Endothelial cell of umbilical vein (primary cell): ENCODE measurements around the gene NXPH1. TPM values are rescaled to one million over a fixed set of nuclear protein-coding genes. Genes with fewer than 3 reads are reported as not detected.

Source experiments
- BruUV-seq: library from RNA; stranded (reverse); fragments of 400-500 nt; replicated peaks from 2 replicates; lab custom pipeline; 2021; lab: Mats Ljungman, UMichigan
- CTCF ChIA-PET: fragments of 300-600, 350-600 bp; sonication (Branson Sonifier 250); formaldehyde crosslinking; loops from one replicate; lab custom pipeline; 2021; ENCODE audit warnings: antibody characterized with exemption, inconsistent platforms; lab: Charles Lee
- POLR2A ChIA-PET: fragments of 300-600, 350-600 bp; sonication (Branson Sonifier 250); formaldehyde crosslinking; loops from one replicate; lab custom pipeline; 2021; ENCODE audit warnings: antibody characterized with exemption, inconsistent platforms; lab: Charles Lee
- DNase-seq: peaks from one replicate; pipeline ENCODE4 v3.0.0-alpha.2; 2011; ENCODE audit warnings: low read depth, low spot score
- FAIRE-seq: peaks from 2 replicates; lab custom pipeline; 2011; peaks lifted over from hg19 to GRCh38; lab: Jason Lieb, UNC
- H2AFZ ChIP-seq: 2 replicates; pipeline ENCODE4 v1.6.0; 2012; ENCODE audit warnings: low read depth, low read length, control low read depth, inconsistent platforms
- H3K27ac ChIP-seq: 2 replicates; pipeline ENCODE4 v1.5.1; 2011; ENCODE audit warnings: low read depth, mild to moderate bottlenecking, control low read depth, low read length, moderate library complexity; ENCODE audit not compliant: insufficient read depth
- H3K27me3 ChIP-seq, 2 experiments: 2 replicates each; pipeline versions ENCODE4 v1.6.0 to v1.6.1; 2011; ENCODE audit warnings: low read length in 2 of 2, mixed read lengths in 1 of 2; ENCODE audit not compliant: control insufficient read depth in 2 of 2, insufficient read depth in 2 of 2
- H3K36me3 ChIP-seq, 2 experiments: 2 replicates in 1 of 2; 3 replicates in 1 of 2; pipeline ENCODE4 v1.5.1; 2011; ENCODE audit warnings: low read length in 2 of 2, mild to moderate bottlenecking in 1 of 2, moderate library complexity in 1 of 2; ENCODE audit not compliant: control insufficient read depth in 2 of 2, insufficient read depth in 2 of 2; ENCODE audit errors: extremely low read depth in 1 of 2
- H3K4me1 ChIP-seq: 3 replicates; pipeline ENCODE4 v1.5.1; 2011; ENCODE audit warnings: mild to moderate bottlenecking, low read length; ENCODE audit not compliant: control insufficient read depth, insufficient read depth; ENCODE audit errors: extremely low read depth
- H3K4me2 ChIP-seq: 2 replicates; pipeline ENCODE4 v1.6.1; 2011; ENCODE audit warnings: low read length, control low read depth, mixed read lengths; ENCODE audit not compliant: insufficient read depth
- H3K4me3 ChIP-seq, 3 experiments: fragments of 200-600 bp in 1 of 3; sonication (generic), shearing (Covaris generic) in 1 of 3; replicated peaks in 1 of 3; 2 replicates each; pipeline ENCODE4 v1.5.1; 2011 to 2016; ENCODE audit warnings: control low read depth in 3 of 3, low read length in 3 of 3, mild to moderate bottlenecking in 2 of 3, inconsistent platforms in 1 of 3, low read depth in 1 of 3, moderate library complexity in 1 of 3; ENCODE audit not compliant: insufficient read depth in 1 of 3
- H3K79me2 ChIP-seq: 2 replicates; pipeline ENCODE4 v1.6.0; 2012; ENCODE audit warnings: low read length, inconsistent platforms; ENCODE audit not compliant: control insufficient read depth, insufficient read depth
- H3K9ac ChIP-seq: replicated peaks from 2 replicates; pipeline ENCODE3; 2011; ENCODE audit warnings: low read length, control low read depth; ENCODE audit not compliant: insufficient read depth; ENCODE audit errors: extremely low read depth
- H3K9me1 ChIP-seq: replicated peaks from 3 replicates; pipeline ENCODE4 v1.6.0; 2011; ENCODE audit warnings: mild to moderate bottlenecking, low read length; ENCODE audit not compliant: control insufficient read depth, insufficient read depth; ENCODE audit errors: extremely low read depth
- H3K9me3 ChIP-seq: replicated peaks from 2 replicates; pipeline ENCODE4 v1.5.1; 2012; ENCODE audit warnings: low read length, inconsistent platforms; ENCODE audit not compliant: control insufficient read depth, insufficient read depth
- H4K20me1 ChIP-seq: replicated peaks from 2 replicates; pipeline ENCODE3; 2011; ENCODE audit warnings: mild to moderate bottlenecking, low read length; ENCODE audit not compliant: control insufficient read depth, insufficient read depth; ENCODE audit errors: extremely low read depth
- EZH2 ChIP-seq: IDR thresholded peaks from 2 replicates; pipeline ENCODE4 v1.6.1; 2012; ENCODE audit warnings: borderline replicate concordance, low read depth, mild to moderate bottlenecking, moderate library complexity, low read length, inconsistent platforms; ENCODE audit not compliant: severe bottlenecking
- FOS ChIP-seq: IDR thresholded peaks from 2 replicates; pipeline ENCODE4 v1.6.1; 2011; ENCODE audit warnings: mild to moderate bottlenecking, low read length, moderate library complexity, borderline replicate concordance; ENCODE audit not compliant: insufficient read depth
- GATA2 ChIP-seq: IDR thresholded peaks from 2 replicates; pipeline ENCODE4 v1.7.0; 2011; ENCODE audit warnings: low read depth, mild to moderate bottlenecking, moderate library complexity, mixed read lengths, low read length; ENCODE audit not compliant: insufficient read length, insufficient read depth
- JUN ChIP-seq: IDR thresholded peaks from 2 replicates; pipeline ENCODE4 v1.6.1; 2011; ENCODE audit warnings: borderline replicate concordance, low read depth; ENCODE audit not compliant: insufficient read length, insufficient read depth
- MYC ChIP-seq: IDR thresholded peaks from one replicate; pipeline ENCODE4 v1.6.1; 2011; ENCODE audit warnings: mild to moderate bottlenecking, low read depth, low read length
- POLR2A ChIP-seq: IDR thresholded peaks from 2 replicates; pipeline ENCODE4 v1.6.1; 2012; ENCODE audit warnings: low read depth, mild to moderate bottlenecking, control low read depth, low read length
- POLR2AphosphoS5 ChIP-seq: IDR thresholded peaks from 2 replicates; pipeline ENCODE4 v1.6.1; 2012; ENCODE audit warnings: low read depth, mild to moderate bottlenecking, control low read depth, low read length, moderate library complexity; ENCODE audit not compliant: insufficient read depth
- dilution Hi-C: fragments of 300-500 bp; cut with MboI; formaldehyde crosslinking; loops from one replicate; pipeline ENCODE4 v1.15.0; 2019; ENCODE audit warnings: low sequenced_read_pairs; ENCODE audit not compliant: extremely low pct_ligation_motif_present
- intact Hi-C: fragments of 100-400 bp; cut with micrococcal nuclease; formaldehyde crosslinking; loops from one replicate; pipeline ENCODE4 v1.10.0; 2022
- polyA plus RNA-seq, 4 experiments: library from polyadenylated mRNA; depleted of rRNA in 3 of 4; stranded (reverse) in 3 of 4; unstranded in 1 of 4; fragments of >200 nt; gene quantifications; 2 replicates each; pipeline versions ENCODE4 v1.2.1 to v1.2.3, GENCODE V29; 2011 to 2012; ENCODE audit warnings: missing spikeins in 1 of 4
- total RNA-seq: library from RNA; stranded (reverse); gene quantifications from 2 replicates; pipeline ENCODE4 v1.2.3, GENCODE V29; 2021
- TF ChIP-seq, protein P1 (sequence below), 2 donors: IDR thresholded peaks; 1 replicate in 1 of 2; 2 replicates in 1 of 2; pipeline ENCODE4 v1.5.1; 2011; ENCODE audit warnings: low read length in 2 of 2, mild to moderate bottlenecking in 2 of 2, moderate library complexity in 2 of 2, control low read depth in 1 of 2, inconsistent platforms in 1 of 2, low read depth in 1 of 2; ENCODE audit not compliant: insufficient read depth in 1 of 2; ENCODE audit errors: extremely low read depth in 1 of 2
- TF ChIP-seq, protein P2 (sequence below): IDR thresholded peaks from 2 replicates; pipeline ENCODE4 v1.6.1; 2011; ENCODE audit not compliant: insufficient read depth, insufficient read length

NXPH1 gene
- total and polyA plus RNA-seq, 2 donors (not counting 3 experiments of a cell fraction or from before 2014, with no cell fraction given), result not detected

DNA sequence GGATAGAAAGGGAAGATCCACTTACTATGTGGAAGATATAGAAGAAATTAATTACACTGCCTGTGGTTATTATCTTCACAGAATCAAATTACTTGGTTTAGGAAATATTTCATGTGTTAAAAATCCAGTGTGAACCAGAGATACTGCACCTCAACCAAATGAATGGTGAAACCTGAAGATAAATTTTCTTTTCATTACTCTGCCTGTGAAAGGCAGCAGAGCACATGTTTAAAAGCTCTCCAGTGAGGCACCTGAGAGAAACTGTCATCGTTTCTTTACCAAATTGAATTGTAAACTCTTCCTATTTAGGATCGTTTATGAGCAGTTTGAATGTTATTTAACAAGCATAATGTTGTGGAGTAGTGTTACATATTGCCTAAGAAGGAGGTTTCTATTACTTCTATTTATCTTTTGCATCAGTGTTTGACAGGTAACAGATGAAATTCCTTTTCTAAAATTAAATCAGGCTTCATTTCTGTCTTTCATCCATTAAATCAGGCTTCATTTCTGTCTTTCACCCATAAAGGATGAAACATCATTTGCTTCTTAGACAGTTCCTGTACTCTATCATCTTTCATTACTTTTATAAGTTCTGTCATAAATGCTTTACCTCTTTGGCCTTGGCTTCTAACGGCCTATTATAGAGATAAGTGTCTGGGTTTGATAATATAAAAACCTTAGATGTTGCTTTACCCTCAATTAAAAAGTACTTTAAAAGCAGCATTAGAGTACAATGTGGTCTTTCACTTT, 266.6 kb downstream of the NXPH1 start:
- TF ChIP-seq FOS (no peak), MYC (no peak), EZH2 (no peak), POLR2A (no peak), POLR2AphosphoS5 (no peak), JUN (no peak), GATA2 (no peak)
- TF ChIP-seq, protein P1, sequence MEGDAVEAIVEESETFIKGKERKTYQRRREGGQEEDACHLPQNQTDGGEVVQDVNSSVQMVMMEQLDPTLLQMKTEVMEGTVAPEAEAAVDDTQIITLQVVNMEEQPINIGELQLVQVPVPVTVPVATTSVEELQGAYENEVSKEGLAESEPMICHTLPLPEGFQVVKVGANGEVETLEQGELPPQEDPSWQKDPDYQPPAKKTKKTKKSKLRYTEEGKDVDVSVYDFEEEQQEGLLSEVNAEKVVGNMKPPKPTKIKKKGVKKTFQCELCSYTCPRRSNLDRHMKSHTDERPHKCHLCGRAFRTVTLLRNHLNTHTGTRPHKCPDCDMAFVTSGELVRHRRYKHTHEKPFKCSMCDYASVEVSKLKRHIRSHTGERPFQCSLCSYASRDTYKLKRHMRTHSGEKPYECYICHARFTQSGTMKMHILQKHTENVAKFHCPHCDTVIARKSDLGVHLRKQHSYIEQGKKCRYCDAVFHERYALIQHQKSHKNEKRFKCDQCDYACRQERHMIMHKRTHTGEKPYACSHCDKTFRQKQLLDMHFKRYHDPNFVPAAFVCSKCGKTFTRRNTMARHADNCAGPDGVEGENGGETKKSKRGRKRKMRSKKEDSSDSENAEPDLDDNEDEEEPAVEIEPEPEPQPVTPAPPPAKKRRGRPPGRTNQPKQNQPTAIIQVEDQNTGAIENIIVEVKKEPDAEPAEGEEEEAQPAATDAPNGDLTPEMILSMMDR (IDR thresholded peaks at IDR 0.05; ENCODE audit: extremely low read depth in 1 of 2, insufficient read depth in 1 of 2, low read depth in 1 of 2, low read length in 2 of 2), result no peak
- TF ChIP-seq, protein P2, sequence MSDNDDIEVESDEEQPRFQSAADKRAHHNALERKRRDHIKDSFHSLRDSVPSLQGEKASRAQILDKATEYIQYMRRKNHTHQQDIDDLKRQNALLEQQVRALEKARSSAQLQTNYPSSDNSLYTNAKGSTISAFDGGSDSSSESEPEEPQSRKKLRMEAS, result no peak
- H3K4me1 ChIP-seq, result no peaks in the 10 kb centered on the region
- ChIA-PET CTCF (no interaction called here), POLR2A (no interaction called here)
- H3K36me3 ChIP-seq, result no peaks in the 10 kb centered on the region
- no peak overlapping the region for H3K27ac ChIP-seq
- no TSS peak for BruUV-seq
- H3K9me3 ChIP-seq, result peaks cover 4% of the 10 kb centered on the region
- no peaks in the 10 kb centered on the region for H3K79me2 ChIP-seq
- no peak for FAIRE-seq
- intact Hi-C loops, result no loop called here
- H2AFZ ChIP-seq, result no peak overlapping the region
- H3K4me2 ChIP-seq, result no peak overlapping the region
- H4K20me1 ChIP-seq, result no peaks in the 10 kb centered on the region
- DNase-seq, result no peak
- dilution Hi-C loops, result no loop called here
- H3K4me3 ChIP-seq, result no peak overlapping the region
- no peak overlapping the region for H3K9ac ChIP-seq
- H3K9me1 ChIP-seq, result no peaks in the 10 kb centered on the region
- no peaks in the 10 kb centered on the region for H3K27me3 ChIP-seq
